ENCODE data around the gene GABRA4. TPM values are rescaled to one million over a fixed set of nuclear protein-coding genes. Genes with fewer than 3 reads are reported as not detected.

GABRA4 gene
- polyA plus RNA-seq, 1 experiment = not detected

GRCh38 chr4:46974891-46975543 is 18.4 kb downstream of the GABRA4 start:
- CTCF ChIA-PET = no interaction called here

GRCh38 chr4:46968847-46969246 is 24.5 kb downstream of the GABRA4 start:
- DNase-seq (ENCODE audit: low read depth) = no peak
- ChIA-PET CTCF (no interaction called here), POLR2A (no interaction called here)
- Histone ChIP-seq H3K27me3 (ENCODE audit: control insufficient read depth, insufficient read depth, low read length) (no peaks in the 10 kb centered on the region), H3K4me3 (ENCODE audit: low read depth, low read length) (no peak overlapping the region), H3K36me3 (ENCODE audit: control insufficient read depth, insufficient read depth, low read length) (no peaks in the 10 kb centered on the region)
- TF ChIP-seq CTCF (IDR thresholded peaks at IDR 0.05; ENCODE audit: insufficient read depth, low read depth, low read length) = no peak

More at GRCh38 chr4:46974891-46975543, 18.4 kb downstream of the GABRA4 start:
- H3K4me3 ChIP-seq (ENCODE audit: low read depth, low read length) = no peak overlapping the region
- H3K36me3 ChIP-seq (ENCODE audit: control insufficient read depth, insufficient read depth, low read length) = no peaks in the 10 kb centered on the region
- DNase-seq (ENCODE audit: low read depth) = no peak
- POLR2A ChIA-PET = no interaction called here
- H3K27me3 ChIP-seq (ENCODE audit: control insufficient read depth, insufficient read depth, low read length) = no peaks in the 10 kb centered on the region
- TF ChIP-seq CTCF (IDR thresholded peaks at IDR 0.05; ENCODE audit: insufficient read depth, low read depth, low read length) = no peak

GRCh38 chr4:46967631-46968030 is 25.8 kb downstream of the GABRA4 start:
- Histone ChIP-seq H3K27me3 (ENCODE audit: control insufficient read depth, insufficient read depth, low read length) (no peaks in the 10 kb centered on the region), H3K4me3 (ENCODE audit: low read depth, low read length) (no peak overlapping the region), H3K36me3 (ENCODE audit: control insufficient read depth, insufficient read depth, low read length) (no peaks in the 10 kb centered on the region)
- CTCF ChIA-PET = no interaction called here
- no peak for TF ChIP-seq CTCF (IDR thresholded peaks at IDR 0.05; ENCODE audit: insufficient read depth, low read depth, low read length)
- no peak for DNase-seq (ENCODE audit: low read depth)
- POLR2A ChIA-PET = no interaction called here

- Histone ChIP-seq H3K4me3 (ENCODE audit: low read depth, low read length) (no peak overlapping the region), H3K36me3 (ENCODE audit: control insufficient read depth, insufficient read depth, low read length) (no peaks in the 10 kb centered on the region), H3K27me3 (ENCODE audit: control insufficient read depth, insufficient read depth, low read length) (no peaks in the 10 kb centered on the region)
- no peak for DNase-seq (ENCODE audit: low read depth)
- CTCF ChIA-PET = no interaction called here
- no peak for TF ChIP-seq CTCF (IDR thresholded peaks at IDR 0.05; ENCODE audit: insufficient read depth, low read depth, low read length)
- POLR2A ChIA-PET = no interaction called here
Measured at GRCh38 chr4:46958742-46959488, 34.5 kb downstream of the GABRA4 start.

GRCh38 chr4:46956451-46956850 is 36.9 kb downstream of the GABRA4 start:
- ChIA-PET CTCF (no interaction called here), POLR2A (no interaction called here)
- H3K27me3 ChIP-seq (ENCODE audit: control insufficient read depth, insufficient read depth, low read length) = no peaks in the 10 kb centered on the region
- no peak overlapping the region for H3K4me3 ChIP-seq (ENCODE audit: low read depth, low read length)
- H3K36me3 ChIP-seq (ENCODE audit: control insufficient read depth, insufficient read depth, low read length) = no peaks in the 10 kb centered on the region
- TF ChIP-seq CTCF (IDR thresholded peaks at IDR 0.05; ENCODE audit: insufficient read depth, low read depth, low read length) = no peak
- DNase-seq (ENCODE audit: low read depth) = no peak
